Dermis microvascular lymphatic vessel endothelial cell (primary cell): ENCODE measurements around the gene NFKBIE. TPM values are rescaled to one million over a fixed set of nuclear protein-coding genes. Genes with fewer than 3 reads are reported as not detected.
A peak's percentile ranks its signal among the peaks of the same experiment; 100 is the strongest.

Experiments used
- DNase-seq, 2 donors: peaks; one replicate each; pipeline versions ENCODE4 v3.0.0 to v3.0.0-alpha.2; 2010; ENCODE audit warnings: low read depth in 2 of 2
- total RNA-seq: library from RNA; depleted of rRNA; stranded (reverse); fragments of >200 nt; gene quantifications from 2 replicates; pipeline ENCODE4 v1.2.1, GENCODE V29; 2014

NFKBIE gene
- total RNA-seq, 1 donor from 2014 or later = 9.6 TPM

DNA sequence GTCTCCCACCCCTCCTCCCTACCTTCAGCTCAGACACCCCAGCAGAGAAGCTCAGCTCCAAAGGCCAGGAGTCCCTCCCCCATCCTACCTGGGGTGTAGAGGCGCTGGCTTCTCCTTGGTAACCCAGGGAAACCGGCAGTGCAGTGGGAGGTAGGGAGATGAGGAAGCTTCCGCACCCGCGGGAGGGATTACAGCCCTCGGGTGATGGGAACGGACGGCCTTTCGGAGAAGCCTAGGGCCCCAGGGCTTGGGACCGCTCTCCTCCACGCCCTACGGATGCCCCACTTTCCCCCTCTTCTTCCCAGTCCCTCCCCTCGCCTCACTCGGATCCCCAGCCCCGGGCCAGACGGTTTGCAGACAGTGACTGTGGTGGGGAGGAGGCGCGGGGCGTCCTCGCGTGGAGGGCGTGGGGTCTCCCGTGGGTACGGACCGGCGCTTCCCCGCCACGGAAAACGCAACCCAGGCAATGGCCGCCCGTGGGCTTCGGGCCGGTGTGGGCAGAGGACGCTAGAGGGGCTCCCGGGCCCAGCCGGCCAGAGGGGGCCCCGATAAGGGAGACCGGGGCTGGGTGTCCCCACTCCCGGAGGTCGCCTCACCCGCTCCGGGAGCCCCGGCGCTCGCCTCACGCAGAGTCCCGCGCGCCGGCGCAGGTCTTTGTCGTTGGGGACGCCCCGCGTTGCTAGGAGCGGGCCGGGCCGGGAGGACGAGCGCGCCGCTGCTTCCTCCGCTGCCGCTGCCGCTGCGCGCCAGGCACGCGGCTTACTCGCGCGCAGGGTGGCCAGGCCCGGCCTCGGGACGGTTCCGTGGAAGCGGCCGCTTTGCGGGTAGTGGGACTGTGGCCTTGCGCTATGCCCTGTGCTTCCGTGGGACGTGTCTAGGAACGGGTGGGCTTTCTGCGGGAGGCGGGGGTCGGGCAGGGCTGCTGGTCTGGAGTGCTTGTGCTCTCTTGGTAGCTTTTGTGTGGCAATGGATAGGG is 32.0 kb upstream of the NFKBIE start:
- DNase-seq = peak in 1 of 2 donors; percentile 38

DNA sequence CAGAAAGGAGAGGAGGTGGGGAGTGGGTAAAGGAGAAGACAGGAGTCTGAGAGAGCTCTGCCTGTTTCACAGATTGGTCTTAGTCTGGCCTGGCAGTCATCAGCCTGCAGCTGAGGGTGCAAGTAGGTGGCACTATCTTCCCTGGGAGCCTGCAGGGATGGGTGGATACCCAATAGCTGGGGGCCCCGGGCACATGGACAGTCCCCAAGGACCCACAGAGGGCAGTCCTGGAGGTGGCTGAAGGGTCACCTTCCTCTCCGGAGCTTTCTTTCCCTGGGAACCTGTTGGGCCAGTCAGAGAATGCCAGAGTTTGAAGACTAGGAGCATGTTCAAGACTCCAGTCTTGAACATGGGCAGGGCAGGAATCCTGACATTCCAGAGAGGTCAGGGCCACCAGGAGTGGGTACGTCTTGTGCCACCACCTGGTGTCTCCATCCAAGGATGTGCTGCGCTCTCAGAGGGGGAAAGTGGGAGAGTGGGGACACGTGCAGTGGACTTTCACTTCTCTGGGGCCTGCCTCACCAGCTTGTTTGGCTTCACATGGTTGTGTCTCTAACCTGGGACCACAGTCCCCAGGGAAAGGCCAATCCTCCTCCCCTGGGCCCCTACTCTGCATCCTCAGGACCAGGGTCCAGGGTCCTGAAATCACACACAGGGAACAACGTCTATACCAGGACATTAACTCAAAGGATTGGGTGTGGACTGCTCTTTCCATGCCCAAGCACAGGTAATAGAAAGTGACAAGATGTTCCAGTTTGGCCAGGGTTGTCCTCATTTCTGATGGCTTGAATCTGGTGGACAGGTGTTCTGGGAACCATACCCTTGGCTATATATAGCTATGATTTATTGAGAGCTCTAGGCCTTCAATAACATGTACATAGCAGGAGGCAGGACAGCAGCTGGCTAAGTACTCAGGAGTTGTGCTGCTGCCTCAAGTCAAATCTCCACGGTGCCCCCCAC is 29.8 kb upstream of the NFKBIE start:
- DNase-seq = no peak

DNA sequence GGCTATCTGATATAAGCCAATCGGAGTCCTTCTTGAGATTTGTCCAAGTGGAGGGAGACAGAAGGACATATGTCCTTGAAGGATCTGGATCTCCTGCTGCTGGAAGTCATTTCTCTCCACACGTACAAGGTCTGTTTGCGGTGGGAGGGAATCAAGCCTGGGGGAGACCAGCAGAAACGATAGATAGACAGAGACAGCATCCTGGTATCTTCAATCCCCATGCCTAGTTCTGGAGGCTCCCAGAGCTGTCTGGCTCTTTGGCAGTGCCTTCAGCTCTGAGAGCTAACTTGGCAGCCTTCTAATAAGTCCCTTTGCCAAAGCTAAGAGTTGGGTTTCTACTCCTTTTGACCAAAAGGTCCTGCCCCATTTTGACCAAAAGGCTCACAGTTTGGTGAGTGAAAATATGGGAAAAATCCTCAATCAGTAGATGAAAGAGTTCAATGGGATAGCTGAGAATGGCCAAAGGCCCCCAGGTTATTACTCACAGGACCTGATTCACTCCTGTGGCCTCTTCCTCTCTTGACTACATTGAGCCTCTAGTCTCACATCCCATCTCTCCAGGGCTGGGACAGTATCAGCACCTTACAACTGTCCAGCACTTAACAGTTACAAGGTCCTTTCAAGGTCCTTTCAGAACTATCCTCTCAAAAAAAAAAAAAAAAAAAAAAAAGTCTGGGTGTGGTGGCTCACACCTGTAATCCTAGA is 27.5 kb upstream of the NFKBIE start:
- no peak for DNase-seq

DNA sequence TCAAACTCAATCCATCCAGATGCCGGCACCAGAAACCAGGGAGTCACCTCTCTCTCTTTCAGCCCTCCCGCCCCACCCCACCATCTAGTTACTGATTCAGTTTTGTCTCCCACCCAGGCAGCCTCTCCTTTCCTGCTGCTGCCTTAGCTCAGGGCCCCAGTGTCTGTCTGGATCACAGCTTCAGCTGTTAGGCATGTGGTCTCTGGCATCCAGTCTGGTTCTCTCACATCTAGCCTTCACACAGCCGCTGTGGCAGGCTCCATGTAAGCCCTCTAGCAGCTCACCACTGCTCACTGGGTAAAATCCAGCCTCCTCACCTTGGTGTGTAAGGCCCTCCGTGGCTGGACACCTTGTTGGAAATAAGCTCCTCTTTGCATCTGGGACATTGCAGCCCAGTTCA is 26.5 kb upstream of the NFKBIE start:
- DNase-seq = no peak

DNA sequence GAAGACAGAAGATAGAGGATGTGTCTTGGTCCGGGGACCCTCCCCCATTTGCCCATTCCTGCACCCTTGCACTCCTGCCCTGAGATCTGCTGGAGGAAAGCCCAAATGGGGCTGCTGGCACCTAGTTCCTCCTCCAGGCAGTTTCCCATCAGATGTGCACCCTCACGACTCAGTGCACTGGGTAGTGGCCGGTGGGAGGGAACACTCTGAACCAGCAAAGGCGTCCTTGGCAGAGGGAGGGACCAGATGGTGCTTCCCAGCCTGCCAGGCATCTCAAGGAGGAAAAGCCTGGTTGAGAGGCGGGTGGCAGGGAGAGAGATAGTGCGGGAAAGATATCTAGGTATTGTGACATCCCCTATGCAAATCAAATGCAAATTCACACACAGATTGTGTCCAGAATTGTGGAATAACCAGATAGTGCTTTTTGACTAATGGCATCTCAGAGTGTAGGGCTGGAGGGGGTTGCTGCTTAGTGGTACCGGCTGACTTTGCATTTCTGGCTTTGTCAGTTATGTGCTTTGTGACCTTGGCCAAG is 24.4 kb upstream of the NFKBIE start:
- no peak for DNase-seq

DNA sequence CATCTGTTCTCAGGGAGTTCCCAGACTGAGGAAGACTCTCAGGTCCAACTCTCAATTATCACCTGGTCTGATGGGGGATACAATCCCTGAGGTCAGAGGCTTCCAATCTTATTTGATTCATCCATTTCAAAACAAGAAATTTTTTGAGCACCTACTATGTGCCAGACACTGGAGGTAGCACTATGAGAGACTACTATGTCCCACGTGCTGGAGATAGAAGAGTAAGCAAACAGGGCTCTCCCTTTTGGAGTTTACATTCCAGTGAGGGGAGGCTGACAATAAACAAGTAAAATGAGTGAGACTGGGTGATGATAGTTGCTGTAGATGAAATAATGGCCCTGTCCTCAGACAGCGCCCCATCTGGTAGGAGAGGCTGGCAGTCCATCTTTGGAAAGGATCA is 21.4 kb upstream of the NFKBIE start:
- no peak for DNase-seq

DNA sequence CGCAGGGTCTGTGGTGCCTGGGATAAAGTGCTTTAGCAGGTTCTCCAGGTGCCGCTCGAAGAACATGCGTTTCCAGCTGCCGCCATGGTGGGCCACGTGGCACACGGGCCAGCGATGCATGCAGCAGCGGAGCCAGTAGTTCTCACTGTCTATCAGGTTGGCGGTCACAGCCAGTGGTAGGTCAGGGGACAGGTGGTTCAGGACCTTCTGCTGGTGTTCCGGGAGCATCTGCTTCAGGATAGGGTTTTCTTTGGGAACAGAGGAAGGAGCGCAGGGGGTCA is 20.9 kb upstream of the NFKBIE start:
- DNase-seq = no peak

DNA sequence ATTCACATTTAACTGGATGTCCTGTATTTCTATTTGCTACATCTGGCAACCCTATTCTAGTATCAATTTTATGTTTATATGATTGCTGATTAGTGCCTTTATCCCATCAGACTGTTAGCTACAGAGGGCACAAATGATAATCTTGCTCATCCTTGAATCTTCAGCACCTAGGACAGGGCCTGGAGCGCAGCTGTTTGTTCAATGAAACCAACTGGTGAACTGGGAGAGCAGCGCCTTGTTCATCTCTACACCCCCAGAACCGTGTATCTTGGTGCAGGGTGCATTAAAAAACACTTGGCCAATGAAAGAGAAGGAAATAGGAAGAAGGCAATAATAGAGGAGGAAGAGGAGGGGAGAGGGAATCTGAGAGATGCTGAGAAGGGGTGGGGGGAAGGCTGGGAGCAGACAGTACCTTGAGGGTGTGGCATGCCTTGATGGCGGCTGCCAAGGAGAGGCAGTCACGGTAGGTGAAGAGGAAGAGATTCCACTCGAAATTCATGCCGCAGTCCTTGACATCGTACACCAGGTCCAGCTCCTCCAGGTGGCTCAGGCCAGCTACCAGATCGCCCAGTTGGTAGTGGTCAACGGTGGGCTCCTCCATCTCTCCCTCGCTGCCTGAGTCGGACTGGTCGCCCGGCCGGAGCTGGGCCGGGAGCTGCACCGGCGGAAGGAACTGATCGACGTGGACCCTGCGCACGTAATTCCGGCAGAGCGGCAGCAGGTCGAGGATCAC is 20.4 kb upstream of the NFKBIE start:
- DNase-seq = peak in 1 of 2 donors; percentile 32

DNA sequence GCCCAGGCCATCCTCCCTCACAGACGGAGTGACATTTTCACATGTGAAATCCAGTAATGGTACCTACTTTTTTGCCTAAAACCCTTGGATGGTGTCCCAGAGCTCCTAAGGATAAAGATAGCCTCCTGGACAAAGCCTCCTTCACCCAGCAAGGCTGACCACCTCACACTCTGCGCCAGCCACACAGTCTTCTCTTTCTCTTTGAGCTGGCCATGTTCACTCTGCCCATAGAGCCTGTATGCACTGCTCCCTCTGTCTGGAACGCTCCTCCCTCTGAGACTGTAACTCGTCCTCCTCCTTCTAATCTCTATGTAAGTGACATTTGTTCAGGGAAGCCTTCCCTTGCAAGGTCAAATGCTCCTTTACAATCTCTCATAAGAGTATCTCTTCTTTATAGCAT is 19.5 kb upstream of the NFKBIE start:
- DNase-seq = no peak

DNA sequence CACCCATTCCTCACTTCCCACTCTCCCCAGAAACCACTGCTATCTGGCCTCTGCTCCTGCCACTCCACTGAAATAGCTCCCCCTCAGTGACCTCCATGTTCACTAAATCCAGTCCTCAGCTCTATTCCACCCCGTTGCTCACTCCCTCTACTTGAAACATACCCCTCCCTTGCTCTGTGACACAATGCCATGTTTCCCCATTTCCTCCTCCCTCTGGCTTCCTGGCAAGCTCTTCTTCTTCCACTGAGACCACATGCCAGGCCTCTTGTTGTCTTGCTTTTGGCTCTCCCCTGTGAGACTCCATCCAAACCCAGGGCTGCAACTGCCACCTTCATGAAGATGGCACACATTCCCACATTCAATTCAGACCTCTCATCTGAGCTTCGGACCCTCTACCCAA is 18.8 kb upstream of the NFKBIE start:
- DNase-seq = no peak

DNA sequence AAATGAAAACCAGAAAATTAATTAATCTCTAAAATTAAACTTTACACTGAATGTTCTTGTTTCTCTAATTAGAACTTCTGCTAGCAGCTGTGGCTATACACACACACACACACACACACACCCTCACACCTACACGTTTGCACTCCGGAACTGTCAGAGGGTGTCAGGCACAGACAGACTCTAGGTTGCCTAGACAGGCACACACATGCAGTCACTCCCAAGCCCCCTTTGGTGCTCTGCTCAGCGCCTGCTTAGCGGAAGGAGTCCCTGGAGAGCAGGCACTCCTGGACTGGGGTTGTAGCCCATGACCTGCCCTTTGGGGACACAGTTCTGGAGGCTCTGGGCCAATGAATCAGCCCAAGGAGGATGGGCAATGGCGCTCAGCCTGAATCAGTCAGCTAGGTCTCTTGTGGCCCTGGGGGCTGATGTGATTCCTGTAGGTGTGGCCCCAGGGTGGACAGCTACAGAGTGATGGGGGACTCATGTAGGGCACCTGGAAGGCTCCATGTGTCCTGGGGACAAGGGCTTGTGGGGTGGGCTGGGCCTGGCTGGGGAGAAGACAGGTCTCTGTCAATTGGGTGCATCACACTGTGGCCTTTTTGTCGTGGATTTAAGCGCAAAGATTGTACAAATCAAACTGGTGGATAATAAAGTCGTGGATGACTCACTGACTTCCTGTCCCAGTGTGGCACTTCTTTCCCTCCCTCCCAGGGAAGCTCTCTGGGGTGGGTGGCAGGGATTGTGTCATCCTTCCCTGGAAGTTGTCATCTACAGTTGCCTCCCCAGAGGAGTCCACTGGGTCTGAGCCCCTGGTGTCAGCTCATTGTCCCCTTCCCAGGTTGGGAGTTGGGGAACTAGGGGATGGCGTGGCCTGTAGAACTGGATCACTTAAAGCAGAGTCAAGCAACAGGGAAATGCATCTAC is 13.7 kb upstream of the NFKBIE start:
- no peak for DNase-seq

DNA sequence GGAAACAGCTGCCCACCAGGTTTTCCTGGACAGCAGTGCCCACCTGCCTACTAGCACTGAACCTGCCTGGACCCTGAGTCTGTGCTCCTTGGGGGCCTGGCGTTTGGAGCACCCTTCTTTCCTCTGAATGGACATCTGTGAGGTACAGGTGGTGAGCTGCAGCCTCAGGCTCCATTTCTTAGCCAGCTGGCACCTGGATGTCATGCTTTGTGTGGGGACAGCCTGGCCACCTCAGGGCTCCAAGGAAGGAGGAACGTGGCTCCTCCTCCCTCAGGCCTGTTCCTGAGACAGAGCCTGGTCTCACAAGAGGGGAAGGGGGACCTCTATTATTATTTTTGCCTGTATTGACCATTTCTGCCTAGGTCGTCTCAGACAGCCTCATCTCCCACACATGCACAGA is 13.0 kb upstream of the NFKBIE start:
- no peak for DNase-seq

DNA sequence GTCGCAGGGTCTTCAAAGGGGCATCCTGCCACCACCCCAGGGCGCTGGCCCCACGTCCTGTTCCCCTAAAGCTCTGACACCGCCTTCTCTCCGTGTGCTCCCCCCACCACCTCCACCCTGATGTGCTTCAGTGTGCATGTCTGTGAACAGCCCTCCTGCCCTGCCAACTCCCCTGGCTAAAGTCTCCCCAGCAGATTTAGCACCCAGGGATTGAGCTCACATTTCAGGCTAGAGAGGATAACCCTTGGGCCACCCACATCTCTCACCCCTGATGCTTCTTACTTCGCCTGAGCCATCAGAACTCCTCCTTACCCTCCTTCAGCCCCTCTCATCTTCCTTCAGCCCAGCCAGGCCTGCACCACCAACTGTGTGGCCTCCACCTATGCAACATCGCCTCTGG is 12.4 kb upstream of the NFKBIE start:
- DNase-seq = no peak

DNA sequence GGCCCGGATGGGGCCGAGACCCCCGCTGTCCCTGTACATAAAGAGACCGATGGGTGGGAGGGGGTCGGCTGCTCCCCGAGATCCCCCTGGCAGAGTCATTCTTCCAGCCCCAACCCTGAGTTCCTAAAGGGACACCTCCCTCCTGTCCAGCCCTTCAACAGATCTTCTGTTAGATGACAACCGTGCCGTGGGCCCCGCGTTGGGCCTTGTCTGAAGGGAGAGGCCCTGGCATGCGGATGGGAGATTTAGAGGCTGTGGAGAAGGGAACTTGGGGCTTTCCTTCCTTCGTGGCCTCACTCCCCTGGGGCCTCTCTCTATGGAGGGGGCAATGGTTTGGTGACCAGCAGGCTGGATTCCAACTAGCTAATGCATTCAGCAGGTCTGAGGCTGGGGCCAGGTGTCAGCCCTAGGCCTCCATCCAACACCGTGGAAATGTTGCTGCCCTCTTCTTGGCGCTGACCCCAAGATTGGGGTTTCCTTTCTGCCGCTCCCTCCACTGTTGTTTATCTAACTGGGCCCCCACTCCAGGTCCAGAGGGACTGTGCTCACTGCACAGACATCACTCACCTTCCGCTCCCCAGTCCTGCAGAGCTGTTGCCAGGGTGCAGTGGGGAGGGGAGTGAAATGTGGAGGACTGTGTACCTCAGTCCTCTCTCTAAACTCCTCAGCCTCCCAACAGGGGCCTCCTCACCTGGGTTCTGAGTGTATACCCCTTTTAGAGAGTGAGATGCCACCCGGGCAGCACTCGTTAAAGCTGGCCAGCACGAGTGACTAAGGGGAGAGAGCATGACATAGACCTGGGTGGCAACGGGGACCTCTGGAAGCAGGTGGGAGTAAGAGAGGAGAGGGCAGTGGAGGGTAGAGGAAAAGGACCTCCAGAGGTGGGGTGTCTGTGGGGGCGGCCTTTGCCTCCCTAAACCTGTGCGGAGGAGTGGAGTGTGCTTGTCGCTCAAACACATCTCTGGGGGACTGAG is 11.6 kb upstream of the NFKBIE start:
- no peak for DNase-seq

DNA sequence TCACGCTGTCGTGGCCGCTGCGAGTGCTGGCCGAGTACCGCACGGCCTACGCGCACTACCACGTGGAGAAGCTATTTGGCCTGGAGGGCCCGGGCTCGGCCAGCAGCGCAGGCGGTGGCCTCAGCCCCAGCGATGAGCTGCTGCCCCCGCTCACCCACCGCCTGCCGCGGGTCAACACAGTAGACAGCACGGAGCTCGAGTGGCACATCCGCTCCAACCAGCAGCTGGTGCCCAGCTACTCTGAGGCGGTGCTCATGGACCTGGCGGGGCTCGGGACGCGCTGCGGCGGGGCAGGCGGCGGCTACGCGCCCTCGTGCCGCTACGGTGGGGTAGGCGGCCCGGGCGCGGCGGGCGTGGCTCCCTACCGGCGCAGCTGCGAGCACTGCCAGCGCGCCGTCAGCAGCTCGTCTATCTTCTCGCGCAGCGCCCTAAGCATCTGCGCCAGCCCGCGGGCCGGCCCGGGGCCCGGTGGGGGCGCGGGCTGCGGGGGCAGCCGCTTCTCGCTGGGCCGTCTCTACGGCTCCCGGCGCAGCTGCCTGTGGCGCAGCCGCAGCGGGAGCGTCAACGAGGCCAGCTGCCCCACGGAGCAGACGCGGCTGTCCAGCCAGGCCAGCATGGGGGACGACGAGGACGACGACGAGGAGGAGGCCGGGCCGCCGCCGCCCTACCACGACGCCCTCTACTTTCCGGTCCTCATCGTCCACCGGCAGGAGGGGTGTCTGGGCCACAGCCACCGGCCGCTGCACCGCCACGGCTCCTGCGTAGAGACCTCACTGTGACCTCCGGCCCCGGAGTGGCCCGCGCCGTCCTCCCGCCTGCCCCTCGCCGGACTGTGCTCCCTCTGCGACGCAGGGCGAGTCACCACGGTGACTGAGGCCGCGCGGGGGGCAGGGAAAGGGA is 10.6 kb upstream of the NFKBIE start:
- DNase-seq = no peak

DNA sequence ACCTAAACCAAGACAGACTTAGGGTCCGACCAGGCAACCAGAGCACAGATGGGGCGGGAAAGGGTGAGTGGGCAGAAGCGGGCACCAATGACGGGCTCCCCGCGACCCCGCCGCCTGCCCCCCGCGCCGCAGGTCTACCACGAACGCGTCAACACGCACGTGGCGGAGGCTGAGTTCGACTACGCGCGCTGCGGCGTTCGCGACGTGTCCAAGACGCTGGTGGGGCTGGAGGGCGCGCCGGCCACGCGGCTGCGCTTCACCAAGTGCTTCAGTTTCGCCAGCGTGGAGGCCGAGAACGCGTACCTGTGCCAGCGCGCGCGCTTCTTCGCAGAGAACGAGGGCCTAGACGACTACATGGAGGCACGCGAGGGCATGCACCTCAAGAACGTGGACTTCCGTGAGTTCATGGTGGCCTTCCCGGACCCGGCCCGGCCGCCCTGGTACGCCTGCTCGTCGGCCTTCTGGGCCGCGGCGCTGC is 10.0 kb upstream of the NFKBIE start:
- no peak for DNase-seq

DNA sequence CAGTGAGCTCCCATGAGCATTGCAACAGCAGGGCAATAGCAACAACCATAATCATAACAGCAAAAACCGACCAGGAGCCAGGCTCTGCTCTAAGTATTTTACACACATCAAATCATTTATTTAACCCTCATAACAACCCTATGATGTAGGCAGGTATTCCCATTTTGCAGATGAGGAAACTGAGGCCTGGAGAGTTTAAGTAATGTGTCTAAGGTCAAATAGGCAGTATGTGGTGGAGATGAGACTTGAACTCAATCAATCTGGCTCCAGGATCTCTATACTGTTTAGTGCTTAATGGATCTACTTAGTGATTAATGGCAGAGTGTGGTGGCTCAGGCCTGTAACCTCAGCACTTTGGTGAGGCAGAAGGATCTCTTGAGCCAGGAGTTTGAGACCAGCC is 8.3 kb upstream of the NFKBIE start:
- DNase-seq = no peak
